ENCODE data around the gene STAT5A. TPM values are rescaled to one million over a fixed set of nuclear protein-coding genes. Genes with fewer than 3 reads are reported as not detected.
A peak's percentile ranks its signal among the peaks of the same experiment; 100 is the strongest.

Gene STAT5A
- total RNA-seq, 1 donor from 2014 or later, result 140 TPM

DNA sequence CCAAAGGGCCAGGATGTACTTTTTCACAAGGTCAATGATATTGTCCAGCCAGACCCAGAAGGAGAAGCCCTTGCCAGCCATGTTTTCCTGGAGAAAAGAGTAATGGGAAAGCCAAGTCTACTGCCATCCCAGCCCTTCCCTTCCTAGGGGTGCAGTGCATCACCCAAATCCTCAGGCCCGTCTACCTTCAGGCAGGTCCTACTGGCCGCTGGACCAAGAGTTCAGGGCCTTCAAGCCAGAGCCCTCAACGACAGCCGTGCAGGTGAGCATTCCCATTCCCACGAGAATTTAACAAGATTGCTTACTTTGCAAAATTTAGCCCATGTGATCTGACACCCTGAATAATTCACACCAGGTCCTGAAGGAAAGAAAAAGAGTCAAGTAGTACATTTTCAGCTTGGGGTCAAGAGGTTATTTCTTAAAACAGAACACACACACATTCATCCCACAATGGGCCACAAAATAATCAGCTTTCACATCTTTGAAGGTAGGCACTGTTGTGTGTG, 35.0 kb downstream of the STAT5A start:
- Mint-ChIP-seq H3K4me1 (peaks cover 34% of the 10 kb centered on the region), H3K9me3 (no peaks in the 10 kb centered on the region), H3K36me3 (ENCODE audit: low read depth) (peaks cover 74% of the 10 kb centered on the region), H3K27me3 (no peaks in the 10 kb centered on the region), H3K4me3 (no peak overlapping the region), H3K27ac (peak overlapping the region; percentile 63)
- TF ChIP-seq, protein P1, sequence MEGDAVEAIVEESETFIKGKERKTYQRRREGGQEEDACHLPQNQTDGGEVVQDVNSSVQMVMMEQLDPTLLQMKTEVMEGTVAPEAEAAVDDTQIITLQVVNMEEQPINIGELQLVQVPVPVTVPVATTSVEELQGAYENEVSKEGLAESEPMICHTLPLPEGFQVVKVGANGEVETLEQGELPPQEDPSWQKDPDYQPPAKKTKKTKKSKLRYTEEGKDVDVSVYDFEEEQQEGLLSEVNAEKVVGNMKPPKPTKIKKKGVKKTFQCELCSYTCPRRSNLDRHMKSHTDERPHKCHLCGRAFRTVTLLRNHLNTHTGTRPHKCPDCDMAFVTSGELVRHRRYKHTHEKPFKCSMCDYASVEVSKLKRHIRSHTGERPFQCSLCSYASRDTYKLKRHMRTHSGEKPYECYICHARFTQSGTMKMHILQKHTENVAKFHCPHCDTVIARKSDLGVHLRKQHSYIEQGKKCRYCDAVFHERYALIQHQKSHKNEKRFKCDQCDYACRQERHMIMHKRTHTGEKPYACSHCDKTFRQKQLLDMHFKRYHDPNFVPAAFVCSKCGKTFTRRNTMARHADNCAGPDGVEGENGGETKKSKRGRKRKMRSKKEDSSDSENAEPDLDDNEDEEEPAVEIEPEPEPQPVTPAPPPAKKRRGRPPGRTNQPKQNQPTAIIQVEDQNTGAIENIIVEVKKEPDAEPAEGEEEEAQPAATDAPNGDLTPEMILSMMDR (IDR thresholded peaks at IDR 0.05), result no peak
- POLR2A ChIA-PET, result interaction anchor here (0.8 to 1.8 kb wide), 2 partner anchors 65 to 80 kb away, joined by 4 read pairs; partner anchors contain the start of gene STAT3
- CTCF ChIA-PET, result interaction anchor here (0.7 to 12.1 kb wide), 12 partner anchors 10 to 204 kb away, joined by 3 to 202 read pairs (median 3); partner anchors contain the start of gene STAT3
- intact Hi-C loops (cut with micrococcal nuclease), result loop anchor here (5.0 kb wide), 1 partner anchor 64 kb away; the partner anchor contains the start of gene STAT3
- ATAC-seq (ENCODE audit: low read depth), result no peak
- DNase-seq, result no peak

DNA sequence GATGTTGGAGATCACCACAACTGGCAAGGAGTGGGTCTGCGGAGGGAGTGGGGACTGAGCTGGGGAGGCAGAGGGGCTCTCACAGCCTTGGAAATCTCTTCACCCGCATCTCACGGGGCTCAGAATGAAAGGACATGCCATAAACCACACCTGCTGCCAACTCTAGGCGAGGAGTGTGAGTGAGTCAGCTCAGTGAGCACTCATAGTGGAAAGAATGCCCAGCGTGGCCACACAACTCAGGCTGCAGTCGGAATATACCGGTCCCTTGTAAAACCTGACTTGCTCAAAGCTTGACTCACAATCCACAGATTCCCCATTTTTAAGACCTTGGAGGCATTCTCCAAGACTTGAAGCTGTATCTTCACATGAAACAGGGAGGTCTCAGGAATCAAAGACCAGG, 36.7 kb downstream of the STAT5A start:
- Mint-ChIP-seq H3K27ac (no peak overlapping the region), H3K36me3 (ENCODE audit: low read depth) (peaks cover 81% of the 10 kb centered on the region), H3K9me3 (no peaks in the 10 kb centered on the region), H3K4me3 (no peak overlapping the region), H3K4me1 (peaks cover 22% of the 10 kb centered on the region), H3K27me3 (no peaks in the 10 kb centered on the region)
- ChIA-PET POLR2A (interaction anchor here (0.6 kb wide), 2 partner anchors 112 to 144 kb away, joined by 5 read pairs; no protein-coding TSS in a partner anchor), CTCF (interaction anchor here (1.2 to 12.1 kb wide), 2 partner anchors 15 to 80 kb away, joined by 3 to 202 read pairs; no protein-coding TSS in a partner anchor)
- ATAC-seq (ENCODE audit: low read depth) (no peak), DNase-seq (no peak)
- intact Hi-C loops (cut with micrococcal nuclease), result no loop called here
- TF ChIP-seq, protein P1 (IDR thresholded peaks at IDR 0.05), result no peak

DNA sequence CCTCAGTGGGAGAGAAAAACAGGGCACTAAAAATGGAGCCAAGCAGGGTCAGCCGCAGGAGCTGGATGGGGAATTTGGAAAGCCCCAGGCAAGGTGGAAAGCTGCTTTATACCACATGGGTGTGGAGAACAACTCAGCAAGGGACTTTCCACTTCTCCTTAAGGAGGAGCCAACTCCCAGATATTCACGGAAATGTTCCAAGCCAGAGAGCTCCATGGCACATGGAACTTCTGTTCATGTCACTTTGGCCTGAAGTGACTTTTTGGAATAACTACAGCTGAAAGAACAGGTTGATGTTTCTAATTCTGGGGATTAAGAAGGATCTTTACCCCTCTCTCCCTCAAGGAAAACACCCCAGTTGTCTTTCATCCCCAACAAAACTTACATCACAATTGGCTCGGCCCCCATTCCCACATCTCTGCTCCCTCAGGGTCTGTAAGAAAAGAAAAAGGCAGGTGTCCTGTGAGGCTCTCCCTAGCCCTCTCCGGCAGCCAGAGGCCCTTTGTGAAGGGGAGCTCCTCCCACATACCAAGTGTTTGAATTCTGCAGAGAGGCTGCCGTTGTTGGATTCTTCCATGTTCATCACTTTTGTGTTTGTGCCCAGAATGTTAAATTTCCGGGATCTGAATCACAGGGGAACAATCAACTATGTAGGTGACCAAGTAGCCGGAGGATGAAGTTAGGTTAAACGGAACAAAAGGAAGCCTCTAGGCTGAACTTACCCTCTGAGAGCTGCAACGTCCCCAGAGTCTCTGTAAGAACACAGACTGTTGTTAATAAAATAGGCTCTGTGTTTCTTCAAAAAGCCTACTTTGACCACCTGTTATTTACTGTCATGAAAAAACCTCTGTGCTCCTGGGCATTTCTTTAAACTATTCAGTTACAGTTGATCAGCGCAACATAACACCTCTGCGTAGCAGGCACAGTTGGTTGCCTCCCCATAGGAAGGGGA, 41.0 kb downstream of the STAT5A start:
- TF ChIP-seq, protein P1 (IDR thresholded peaks at IDR 0.05), result no peak
- no peaks in the 10 kb centered on the region for H3K4me1 Mint-ChIP-seq
- ATAC-seq (ENCODE audit: low read depth), result no peak
- H3K9me3 Mint-ChIP-seq, result no peaks in the 10 kb centered on the region
- H3K36me3 Mint-ChIP-seq (ENCODE audit: low read depth), result peaks cover 76% of the 10 kb centered on the region
- ChIA-PET CTCF (interaction anchor here (1.2 to 1.6 kb wide), 2 partner anchors 74 to 77 kb away, joined by 3 to 5 read pairs; no protein-coding TSS in a partner anchor), POLR2A (interaction anchor here (1.8 kb wide), 1 partner anchor 59 kb away, joined by 5 read pairs; the partner anchor contains the start of gene STAT3)
- no peak for DNase-seq
- no peak overlapping the region for H3K27ac Mint-ChIP-seq
- H3K4me3 Mint-ChIP-seq, result no peak overlapping the region
- no peaks in the 10 kb centered on the region for H3K27me3 Mint-ChIP-seq
- intact Hi-C loops (cut with micrococcal nuclease), result no loop called here

DNA sequence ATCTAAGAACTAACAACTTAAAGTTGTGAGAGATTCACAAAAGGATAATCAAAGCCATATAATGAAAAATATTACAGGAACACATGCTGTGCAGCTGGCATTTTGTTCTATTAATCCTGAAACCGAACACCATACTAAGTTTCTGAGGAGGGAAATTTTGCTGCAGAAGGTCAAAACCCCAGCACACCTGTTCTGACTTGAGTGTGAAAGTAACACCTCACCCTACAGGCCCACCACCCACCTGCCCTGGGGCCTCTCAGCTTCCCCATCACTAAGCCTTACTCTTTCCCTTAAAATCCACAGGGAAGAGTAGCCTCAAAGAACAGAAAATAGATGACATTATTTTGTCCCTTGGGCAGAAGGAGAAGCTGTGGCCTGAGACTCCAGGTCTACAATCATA, 44.8 kb downstream of the STAT5A start:
- intact Hi-C loops (cut with micrococcal nuclease), result no loop called here
- TF ChIP-seq, protein P1 (IDR thresholded peaks at IDR 0.05), result no peak
- ChIA-PET CTCF (interaction anchor here (0.6 kb wide), 1 partner anchor 71 kb away, joined by 4 read pairs; no protein-coding TSS in a partner anchor), POLR2A (interaction anchor here (1.7 kb wide), 1 partner anchor 55 kb away, joined by 3 read pairs; the partner anchor contains the start of gene STAT3)
- Mint-ChIP-seq H3K36me3 (ENCODE audit: low read depth) (peaks cover 76% of the 10 kb centered on the region), H3K27ac (no peak overlapping the region), H3K9me3 (no peaks in the 10 kb centered on the region), H3K4me1 (peaks cover 4% of the 10 kb centered on the region), H3K4me3 (no peak overlapping the region), H3K27me3 (no peaks in the 10 kb centered on the region)
- no peak for ATAC-seq (ENCODE audit: low read depth)
- DNase-seq, result no peak

Data from activated B cell treated with CpG ODN at 0.5 μM for 24 hours (primary cell).